ENCODE results near the gene RAB11FIP3.

The RAB11FIP3 gene

GRCh38 chr16:424033-424622 lies 1.3 kb upstream of the RAB11FIP3 start:
- DNase-seq (ENCODE audit: low spot score): peak; percentile 83
- no peak for FAIRE-seq

- FAIRE-seq: no peak
- DNase-seq (ENCODE audit: low spot score): peak; percentile 31
Measured at GRCh38 chr16:424623-425081, 797 bp upstream of the RAB11FIP3 start.

DNA sequence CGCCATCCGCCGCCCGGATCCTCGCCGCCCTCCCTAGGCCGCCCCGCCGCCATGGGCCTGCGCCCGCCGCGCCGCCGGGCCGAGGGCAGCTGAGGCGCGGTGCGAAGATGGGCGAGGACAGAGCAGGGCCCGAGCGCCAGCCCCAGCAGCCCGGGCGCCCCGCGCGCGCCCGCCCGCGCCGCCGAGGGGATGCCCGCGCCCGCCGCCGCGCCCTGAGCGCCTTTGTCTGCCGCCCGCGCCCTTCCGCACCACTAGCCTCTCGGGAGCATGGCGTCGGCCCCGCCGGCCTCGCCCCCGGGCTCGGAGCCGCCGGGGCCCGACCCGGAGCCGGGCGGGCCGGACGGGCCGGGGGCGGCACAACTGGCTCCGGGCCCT lies 278 bp downstream of the RAB11FIP3 start:
- FAIRE-seq (no peak), DNase-seq (ENCODE audit: low spot score) (no peak)

DNA sequence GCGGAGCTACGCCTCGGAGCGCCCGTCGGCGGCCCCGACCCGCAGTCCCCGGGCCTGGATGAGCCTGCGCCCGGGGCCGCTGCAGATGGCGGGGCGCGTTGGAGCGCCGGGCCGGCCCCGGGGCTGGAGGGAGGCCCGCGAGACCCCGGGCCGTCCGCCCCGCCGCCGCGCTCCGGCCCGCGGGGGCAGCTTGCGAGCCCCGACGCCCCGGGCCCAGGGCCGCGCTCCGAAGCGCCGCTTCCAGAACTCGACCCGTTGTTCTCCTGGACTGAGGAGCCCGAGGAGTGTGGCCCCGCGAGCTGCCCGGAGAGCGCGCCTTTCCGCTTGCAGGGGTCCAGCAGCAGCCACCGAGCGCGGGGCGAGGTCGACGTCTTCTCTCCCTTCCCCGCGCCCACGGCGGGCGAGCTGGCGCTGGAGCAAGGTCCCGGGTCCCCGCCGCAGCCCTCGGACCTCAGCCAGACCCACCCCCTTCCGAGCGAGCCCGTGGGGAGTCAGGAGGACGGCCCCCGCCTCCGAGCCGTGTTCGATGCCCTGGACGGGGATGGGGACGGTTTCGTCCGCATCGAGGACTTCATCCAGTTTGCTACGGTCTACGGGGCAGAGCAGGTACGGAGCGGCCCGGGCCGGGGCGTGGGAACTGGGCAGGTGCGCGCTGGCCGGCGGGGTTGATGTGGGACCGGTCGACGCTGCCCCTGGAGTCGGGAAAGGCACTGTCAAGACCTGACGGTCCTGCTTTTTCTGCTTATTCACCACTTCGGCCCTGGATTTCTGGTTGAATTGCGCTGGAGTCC lies 861 bp downstream of the RAB11FIP3 start:
- DNase-seq (ENCODE audit: low spot score) (peak; percentile 17), FAIRE-seq (no peak)

DNA sequence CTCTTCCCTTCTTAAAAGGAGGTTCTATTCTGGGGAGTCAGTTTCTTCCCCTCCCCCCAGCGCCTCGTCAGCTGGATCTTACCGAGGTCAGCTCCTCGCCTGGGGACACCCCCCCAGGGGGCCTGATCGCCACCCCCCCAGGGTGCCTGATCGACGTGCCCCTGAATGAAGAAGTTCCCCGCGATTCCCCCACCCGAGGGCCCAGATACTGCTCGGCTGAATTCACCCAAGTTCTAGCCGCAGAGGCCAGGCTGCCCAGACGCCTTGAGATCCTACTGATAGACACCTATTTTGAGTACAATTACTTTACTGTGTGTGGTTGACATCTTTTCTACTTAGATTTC lies 1.4 kb downstream of the RAB11FIP3 start:
- FAIRE-seq: no peak
- no peak for DNase-seq (ENCODE audit: low spot score)

GRCh38 chr16:427250-427649 lies 1.8 kb downstream of the RAB11FIP3 start:
- no peak for FAIRE-seq

GRCh38 chr16:430904-431303 lies 5.5 kb downstream of the RAB11FIP3 start:
- peak; percentile 69 for FAIRE-seq

More at GRCh38 chr16:427250-427649, 1.8 kb downstream of the RAB11FIP3 start:
- DNase-seq (ENCODE audit: low spot score): no peak

DNA sequence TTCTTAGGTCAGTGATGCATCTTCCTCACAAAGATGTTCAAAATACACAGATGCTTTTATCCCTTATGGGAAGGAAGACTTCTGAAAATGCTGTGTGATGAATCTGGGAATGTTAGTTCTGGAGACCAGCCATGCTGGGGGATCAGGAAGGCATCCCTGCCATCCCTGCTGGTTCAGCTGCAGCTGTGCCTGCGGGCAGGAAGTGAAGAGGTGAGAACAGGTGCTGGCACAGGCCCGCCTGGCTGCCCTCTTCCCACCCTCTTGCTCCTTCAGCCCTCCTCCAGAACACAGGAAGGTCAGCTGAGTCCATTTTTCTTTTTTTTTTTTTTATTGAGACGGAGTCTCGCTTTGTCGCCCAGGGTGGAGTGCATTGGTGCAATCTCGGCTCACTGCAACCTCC lies 15.2 kb downstream of the RAB11FIP3 start:
- DNase-seq (ENCODE audit: low spot score): no peak

More at GRCh38 chr16:430904-431303, 5.5 kb downstream of the RAB11FIP3 start:
- no peak for DNase-seq (ENCODE audit: low spot score)

GRCh38 chr16:441447-441846 lies 16.0 kb downstream of the RAB11FIP3 start:
- no peak for FAIRE-seq
- no peak for DNase-seq (ENCODE audit: low spot score)

More for the DNA sequence above, 15.2 kb downstream of the RAB11FIP3 start:
- no peak for FAIRE-seq

GRCh38 chr16:442976-443375 lies 17.5 kb downstream of the RAB11FIP3 start:
- FAIRE-seq: no peak

GRCh38 chr16:444027-444426 lies 18.6 kb downstream of the RAB11FIP3 start:
- FAIRE-seq (no peak), DNase-seq (ENCODE audit: low spot score) (no peak)

More at GRCh38 chr16:442976-443375, 17.5 kb downstream of the RAB11FIP3 start:
- no peak for DNase-seq (ENCODE audit: low spot score)

DNA sequence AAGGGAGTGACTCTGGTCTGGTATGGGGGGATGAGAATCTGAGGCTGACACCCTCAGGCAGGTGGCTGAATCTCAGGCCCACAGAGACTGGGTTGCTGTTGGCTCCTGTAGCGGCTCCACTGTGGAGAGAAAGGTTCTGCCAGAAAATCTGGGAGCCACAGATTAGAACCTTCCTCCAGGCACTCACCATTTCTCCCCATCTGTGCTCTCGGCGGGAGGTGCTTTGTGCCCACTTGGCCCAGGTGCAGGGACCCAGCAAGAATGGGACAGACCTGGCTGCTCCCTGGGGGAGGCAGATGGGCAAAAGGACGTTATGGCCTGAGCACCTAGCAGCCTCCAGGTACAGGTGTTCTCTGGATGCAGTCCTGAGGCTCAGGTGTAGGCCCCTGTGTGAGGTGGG lies 20.1 kb downstream of the RAB11FIP3 start:
- no peak for DNase-seq (ENCODE audit: low spot score)
- FAIRE-seq: no peak

DNA sequence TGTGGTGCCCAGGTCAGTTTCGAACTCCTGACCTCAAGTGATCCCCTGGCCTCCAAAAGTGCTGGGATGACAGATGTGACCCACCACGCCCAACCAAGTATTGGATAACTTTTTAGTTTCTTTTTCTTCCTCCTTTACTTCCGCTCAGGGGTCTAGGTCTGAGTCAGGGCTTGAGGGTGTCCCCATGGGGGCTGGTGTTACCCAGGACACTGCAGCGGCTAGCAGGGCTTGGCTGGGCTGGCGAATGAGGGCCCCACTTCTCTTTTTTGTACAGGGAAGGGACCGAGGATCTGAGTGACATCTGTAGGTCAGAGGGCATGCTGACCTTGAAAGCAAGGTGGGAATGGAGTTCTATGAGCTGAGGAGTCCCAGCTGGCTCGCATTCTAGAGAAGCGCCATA lies 24.9 kb downstream of the RAB11FIP3 start:
- DNase-seq (ENCODE audit: low spot score): no peak
- FAIRE-seq: no peak

GRCh38 chr16:450785-451512 lies 25.5 kb downstream of the RAB11FIP3 start:
- FAIRE-seq: no peak
- DNase-seq (ENCODE audit: low spot score): no peak

DNA sequence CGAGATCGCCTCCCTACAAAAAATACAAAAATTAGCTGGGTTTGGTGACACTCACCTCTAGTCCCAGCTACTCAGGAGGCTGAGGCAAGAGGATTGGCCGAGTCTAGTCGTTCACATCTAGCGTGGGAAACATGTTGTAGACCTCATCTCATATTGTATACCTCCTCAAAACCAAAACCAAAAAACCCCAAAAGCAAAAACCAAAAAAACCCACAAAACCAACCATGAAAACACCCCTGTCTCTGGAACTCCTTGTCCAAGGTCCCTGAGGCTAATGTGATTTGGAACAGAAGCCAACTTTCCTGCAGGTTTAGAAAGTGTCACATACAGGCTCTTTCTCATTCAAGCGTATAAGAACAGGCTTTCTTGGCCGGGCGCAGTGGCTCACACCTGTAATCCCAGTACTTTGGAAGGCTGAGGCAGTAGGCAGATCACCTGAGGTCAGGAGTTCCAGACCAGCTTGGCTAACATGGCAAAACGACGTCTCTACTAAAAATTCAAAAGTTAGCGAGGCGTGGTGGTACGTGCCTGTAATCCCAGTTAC lies 29.0 kb downstream of the RAB11FIP3 start:
- no peak for FAIRE-seq

DNA sequence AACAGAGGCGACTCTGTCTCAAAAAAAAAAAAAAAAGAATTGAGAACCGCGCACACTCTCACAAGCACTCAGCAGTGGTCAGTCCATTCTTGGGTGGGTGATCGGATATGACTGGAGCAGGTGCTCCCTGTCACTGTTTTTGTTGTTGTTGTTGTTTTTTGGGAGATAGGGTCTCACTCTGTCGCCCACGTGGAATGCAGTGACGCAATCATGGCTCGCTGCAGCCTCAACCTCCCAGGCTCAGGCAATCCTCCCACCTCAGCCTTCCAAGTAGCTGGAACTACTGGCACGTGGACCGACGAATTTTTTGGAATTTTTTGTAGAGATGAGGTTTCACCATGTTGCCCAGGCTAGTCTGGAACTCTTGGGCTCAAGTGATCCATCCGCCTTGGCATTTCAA lies 30.0 kb downstream of the RAB11FIP3 start:
- no peak for DNase-seq (ENCODE audit: low spot score)
- FAIRE-seq: no peak

More for the DNA sequence above, 29.0 kb downstream of the RAB11FIP3 start:
- DNase-seq (ENCODE audit: low spot score): no peak

GRCh38 chr16:456891-457483 lies 31.5 kb downstream of the RAB11FIP3 start:
- DNase-seq (ENCODE audit: low spot score) (no peak), FAIRE-seq (no peak)

DNA sequence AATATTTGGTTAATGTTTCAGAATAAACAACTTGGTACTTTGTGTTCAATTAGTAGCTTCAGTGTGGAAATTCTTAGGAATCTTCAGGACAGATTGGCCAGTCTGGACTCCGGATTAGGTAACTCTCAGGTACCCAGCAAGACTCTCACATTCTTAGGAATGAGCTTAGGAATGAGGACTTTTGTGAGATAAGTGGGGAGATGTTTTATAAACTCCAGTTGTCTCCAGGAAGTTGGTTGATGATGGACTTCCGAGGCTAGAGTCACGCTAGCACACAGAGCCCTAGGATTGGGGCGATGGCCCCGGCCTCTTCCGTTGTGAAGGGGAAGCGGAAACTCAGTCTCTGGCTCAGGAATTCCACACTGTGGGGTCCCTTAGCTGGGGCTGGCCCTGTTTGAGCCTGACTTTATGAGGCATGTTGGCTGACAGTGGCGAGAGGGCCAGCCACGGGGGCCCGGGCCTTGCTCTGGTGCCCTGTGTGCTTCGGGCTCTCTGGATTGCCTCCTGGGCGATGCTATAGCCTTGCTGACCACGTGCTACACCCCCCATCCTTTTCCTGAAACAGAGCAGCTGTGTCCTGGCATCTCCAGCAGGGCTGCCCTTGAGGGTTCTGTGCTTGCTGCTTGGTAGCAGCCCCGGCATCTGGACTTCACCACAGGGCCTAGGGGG lies 32.4 kb downstream of the RAB11FIP3 start:
- FAIRE-seq (no peak), DNase-seq (ENCODE audit: low spot score) (no peak)

- DNase-seq (ENCODE audit: low spot score) (no peak), FAIRE-seq (no peak)
Measured at GRCh38 chr16:459761-460160, 34.3 kb downstream of the RAB11FIP3 start.

DNA sequence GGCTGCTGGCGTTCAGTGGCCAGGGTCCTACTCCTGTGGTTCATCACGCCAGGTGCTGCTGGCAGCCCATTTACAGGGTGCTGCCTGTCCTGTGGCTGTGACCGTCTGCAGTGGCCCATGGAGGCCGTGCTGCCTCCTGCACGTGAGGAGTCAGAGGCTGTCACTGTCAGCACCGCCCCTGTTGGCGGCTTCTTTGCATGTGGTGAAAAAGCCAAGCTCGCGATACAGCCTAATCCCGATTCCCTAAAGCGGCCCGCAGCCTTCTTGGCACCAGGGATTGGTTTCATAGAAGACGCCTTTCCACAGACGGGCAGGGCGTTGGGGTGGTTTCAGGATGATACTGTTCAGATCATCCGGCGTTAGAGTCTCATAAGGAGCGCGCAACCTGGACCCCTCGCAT lies 35.3 kb downstream of the RAB11FIP3 start:
- FAIRE-seq (no peak), DNase-seq (ENCODE audit: low spot score) (no peak)

GRCh38 chr16:463071-463470 lies 37.6 kb downstream of the RAB11FIP3 start:
- FAIRE-seq: no peak

More at GRCh38 chr16:463071-463470, 37.6 kb downstream of the RAB11FIP3 start:
- no peak for DNase-seq (ENCODE audit: low spot score)
